Left kidney (tissue), 2 donors: Measurements from ENCODE around the gene TNFRSF1B. TPM values are rescaled to one million over a fixed set of nuclear protein-coding genes. Genes with fewer than 3 reads are reported as not detected.

Source experiments
- DNase-seq: peaks from one replicate; pipeline ENCODE4 v3.0.0-alpha.2; 2013
- polyA plus RNA-seq: library from polyadenylated mRNA; unstranded; fragments of 120-200 nt; gene quantifications from one replicate; pipeline ENCODE4 v1.2.1, GENCODE V29; 2013; ENCODE audit not compliant: insufficient read length

The TNFRSF1B gene
- polyA plus RNA-seq, 1 donor = 4.4 TPM

- no peak for DNase-seq
Observed at GRCh38 chr1:12174924-12175810, 8.4 kb downstream of the TNFRSF1B start.

GRCh38 chr1:12176298-12177118, 9.7 kb downstream of the TNFRSF1B start:
- DNase-seq = no peak

DNA sequence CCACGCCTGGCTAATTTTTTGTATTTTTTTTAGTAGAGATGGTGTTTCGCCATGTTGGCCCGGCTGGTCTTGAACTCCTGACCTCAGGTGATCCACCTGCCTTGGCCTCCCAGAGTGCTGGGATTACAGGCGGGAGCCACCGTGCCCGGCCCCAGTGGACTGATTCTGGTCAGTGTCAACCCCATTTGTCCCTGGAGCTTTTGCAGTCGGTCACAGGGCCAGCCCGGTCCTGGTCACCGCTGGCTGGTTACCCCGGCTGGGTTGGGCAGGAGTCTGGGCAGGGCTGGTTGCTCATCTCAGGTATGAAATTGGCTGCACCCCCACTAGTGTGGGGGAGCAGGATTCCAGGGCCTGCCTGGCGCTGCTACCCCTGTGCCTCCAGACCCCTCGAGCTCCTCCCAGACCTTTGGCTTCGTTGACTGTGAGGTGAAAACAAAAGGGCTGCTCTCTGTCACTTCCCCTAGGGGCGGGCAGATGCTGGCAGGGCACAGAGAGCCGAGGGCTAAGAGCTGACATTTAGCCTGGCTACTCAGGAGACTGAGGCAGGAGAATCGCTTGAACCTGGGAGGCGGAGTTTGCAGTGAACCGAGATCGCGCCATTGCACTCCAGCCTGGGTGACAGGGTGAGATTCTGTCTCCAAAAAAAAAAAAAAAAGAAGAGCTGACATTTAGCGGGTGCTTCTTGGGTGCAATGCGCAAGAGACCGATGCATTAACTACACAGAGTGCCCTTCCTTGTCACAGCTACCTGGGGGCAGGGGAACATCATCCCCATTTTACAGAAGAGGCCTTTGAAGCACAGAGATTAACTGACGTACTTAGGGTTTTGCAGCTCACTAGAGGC, 10.6 kb downstream of the TNFRSF1B start:
- DNase-seq = no peak

- DNase-seq = no peak
Observed at GRCh38 chr1:12177999-12178441, 11.2 kb downstream of the TNFRSF1B start.

DNA sequence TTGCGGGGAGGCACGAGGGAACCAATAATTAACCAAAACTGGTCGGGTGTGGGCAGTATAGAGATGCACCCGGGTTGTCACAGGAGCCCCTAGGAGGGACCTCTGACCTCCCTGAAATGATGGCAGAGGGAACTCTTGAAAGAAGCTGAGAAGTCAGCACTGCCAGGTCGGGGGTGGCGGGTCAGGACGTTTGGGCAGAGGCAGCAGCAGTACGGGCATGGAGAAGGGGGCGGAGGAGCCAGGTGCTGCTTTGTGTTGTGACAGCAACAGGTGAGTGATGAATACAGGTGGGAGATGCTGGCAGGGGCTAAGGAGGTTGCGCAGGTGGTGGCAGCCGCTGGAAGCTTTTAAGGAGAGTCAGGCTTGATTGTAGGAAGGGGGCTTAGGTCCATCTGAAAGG, 11.7 kb downstream of the TNFRSF1B start:
- no peak for DNase-seq

DNA sequence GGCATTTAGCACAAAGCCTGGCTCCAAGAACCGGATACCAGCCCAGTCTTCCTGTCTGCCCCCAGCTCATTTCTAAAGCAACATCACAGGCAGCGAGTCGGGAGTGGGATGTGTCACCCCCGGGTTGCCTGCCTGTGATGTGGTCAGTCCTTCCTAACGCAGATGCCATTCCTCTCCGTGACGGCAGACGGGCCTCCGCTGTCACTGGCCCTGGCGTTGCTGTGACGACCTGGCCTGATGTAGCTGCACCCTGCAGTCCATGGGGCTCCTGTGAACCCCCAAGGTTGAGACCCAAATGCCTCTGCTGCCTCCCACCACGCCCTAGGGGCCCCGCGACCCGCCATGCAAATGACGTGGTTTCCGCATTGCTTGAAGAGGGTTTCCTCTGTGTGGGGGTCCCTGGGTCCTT, 12.3 kb downstream of the TNFRSF1B start:
- DNase-seq = no peak

DNA sequence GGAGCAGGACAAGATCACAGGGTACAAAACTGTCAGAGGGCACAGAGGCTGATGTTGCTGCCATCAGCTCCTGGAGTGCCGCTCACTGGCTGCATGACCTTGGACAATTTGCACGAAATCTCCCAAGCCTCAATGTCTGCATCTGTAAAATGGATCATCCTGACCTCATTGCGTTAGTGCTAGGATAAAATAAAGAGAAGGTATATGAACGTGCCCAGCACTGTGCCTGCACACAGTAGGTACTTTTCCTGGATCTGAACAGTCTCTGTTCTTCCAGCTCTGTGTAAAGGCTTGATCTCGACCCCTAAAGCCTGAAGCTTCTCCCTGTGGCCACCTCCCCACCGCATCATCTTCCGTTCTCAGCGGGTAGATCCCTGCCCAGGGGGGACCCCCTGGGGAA, 12.9 kb downstream of the TNFRSF1B start:
- DNase-seq = no peak

DNA sequence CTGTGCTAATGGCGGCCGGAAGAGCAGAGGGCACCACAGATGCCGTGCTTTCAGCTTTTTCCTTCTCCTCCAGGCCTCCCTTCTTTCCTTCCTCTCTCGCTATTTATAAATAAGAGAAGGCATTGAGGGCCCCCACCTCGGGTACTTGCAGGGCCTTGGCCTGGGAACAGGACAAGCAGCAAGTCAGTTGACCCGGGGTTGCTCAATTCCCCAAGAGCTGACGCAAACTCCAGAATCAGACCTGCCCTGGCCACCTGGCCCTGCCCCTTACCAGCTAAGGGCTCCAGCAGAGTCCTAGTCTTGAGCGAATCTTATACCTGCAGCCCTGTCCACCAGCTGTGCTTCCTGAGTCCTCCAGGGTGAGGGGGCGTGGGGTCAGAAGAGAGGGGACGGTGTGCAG, 13.5 kb downstream of the TNFRSF1B start:
- no peak for DNase-seq

DNA sequence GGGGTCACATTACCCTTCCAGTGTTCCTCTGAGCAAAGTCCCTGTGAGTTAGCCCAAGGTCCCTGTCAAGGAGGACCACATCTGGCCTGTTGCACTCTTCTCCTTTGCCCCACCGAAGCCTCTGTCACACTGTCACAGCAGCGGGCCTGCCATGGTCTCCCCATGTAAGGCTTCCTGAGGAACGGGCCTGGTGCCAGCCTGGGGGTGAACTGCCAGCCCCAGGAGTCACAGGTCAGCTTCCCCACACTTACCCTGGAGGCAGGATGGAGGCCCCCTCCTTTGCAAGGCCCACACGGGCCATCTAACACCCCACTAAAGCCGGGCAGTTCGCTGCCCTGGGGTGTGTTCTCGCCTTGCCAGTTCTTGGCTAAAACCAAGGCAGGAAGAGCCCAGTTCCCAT, 14.1 kb downstream of the TNFRSF1B start:
- no peak for DNase-seq

DNA sequence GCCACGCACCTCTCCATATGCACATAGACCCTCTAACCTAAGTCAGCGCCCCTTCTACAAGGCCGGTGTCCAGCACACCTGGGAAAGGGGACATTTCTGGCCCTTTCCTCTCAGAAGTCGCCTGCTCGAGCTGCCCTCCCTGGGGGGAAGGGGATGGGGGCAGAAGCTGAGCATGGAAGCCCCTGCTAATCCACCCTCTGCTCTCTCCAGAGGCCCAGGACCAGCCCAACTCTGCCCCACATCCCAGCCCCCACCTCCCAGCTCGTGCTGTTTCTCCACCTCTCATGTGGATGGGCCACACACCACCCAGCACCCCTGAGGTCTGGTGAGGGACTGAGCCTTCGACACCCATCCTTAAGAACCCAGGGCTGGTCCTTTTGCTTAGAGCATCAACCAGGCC, 14.8 kb downstream of the TNFRSF1B start:
- no peak for DNase-seq

GRCh38 chr1:12182410-12182984, 15.7 kb downstream of the TNFRSF1B start:
- DNase-seq = no peak

DNA sequence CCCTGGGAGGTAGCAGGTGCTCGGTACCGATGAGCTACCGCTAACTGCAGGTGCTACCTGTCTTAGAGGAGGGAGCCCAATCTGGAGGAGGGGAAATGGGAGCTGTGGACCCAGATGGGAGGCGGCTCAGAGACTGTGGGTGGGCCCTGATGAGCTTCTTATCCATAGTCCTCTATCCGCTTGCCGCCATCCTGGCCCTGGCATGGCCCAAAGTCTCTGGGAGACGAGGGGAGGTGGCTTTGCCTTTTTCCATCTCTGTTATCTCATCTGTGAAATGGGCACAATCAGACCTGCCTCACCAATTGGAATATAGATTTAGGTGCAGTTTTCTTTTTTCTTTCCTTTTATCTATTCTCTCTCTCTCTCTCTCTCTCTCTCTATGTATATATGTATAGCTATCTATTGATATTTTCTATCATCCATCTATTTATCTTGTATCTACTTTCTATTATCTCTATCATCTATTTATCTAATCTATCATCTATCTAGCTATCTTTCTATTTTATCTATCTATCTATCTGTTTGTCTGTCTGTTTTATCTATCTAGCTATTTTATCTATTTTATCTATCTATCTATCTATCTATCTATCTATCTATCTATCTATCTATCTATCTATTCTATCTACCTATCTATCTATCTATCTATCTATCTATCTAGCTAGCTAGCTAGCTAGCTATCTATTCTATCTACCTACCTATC, 16.5 kb downstream of the TNFRSF1B start:
- DNase-seq = no peak

GRCh38 chr1:12184008-12184681, 17.4 kb downstream of the TNFRSF1B start:
- no peak for DNase-seq

GRCh38 chr1:12185036-12185917, 18.5 kb downstream of the TNFRSF1B start:
- no peak for DNase-seq

DNA sequence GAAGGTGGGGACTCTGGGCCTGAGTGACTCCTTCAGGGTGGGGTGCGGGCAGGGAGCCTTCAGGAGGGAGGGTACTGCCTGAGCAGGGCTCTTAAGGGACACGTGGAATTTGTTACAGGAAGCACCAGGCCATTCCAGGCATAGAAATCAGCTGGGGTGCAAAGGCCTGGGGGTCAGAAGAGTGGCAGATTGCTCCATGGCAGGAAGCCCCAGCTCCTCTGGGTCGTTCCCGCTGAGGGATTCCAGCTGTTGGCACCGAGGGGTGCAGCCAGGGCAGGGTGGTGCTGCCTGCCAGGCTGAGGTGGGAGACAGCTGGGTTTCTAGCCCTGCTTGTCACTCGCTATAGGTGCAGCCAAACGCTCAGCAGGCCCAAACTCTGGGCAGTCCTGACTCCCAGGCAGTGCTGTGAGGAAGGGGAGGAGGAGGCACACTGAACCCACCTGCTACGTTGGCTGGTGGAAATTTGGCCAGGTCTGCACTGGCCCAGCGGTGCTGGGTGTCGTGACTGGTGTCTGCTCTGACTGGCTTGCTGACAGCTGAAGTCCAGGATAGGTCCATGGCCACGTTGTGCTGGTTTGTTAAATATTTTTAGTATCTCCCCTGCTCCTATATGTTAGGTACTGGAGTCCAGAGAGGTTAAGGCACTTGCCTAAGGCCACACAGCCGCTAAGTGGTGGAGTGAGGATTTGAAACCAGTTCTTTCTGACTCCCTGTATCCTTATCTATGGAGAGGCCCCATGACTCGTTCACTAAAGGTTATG, 19.3 kb downstream of the TNFRSF1B start:
- no peak for DNase-seq

GRCh38 chr1:12186679-12186985, 19.8 kb downstream of the TNFRSF1B start:
- DNase-seq = no peak

DNA sequence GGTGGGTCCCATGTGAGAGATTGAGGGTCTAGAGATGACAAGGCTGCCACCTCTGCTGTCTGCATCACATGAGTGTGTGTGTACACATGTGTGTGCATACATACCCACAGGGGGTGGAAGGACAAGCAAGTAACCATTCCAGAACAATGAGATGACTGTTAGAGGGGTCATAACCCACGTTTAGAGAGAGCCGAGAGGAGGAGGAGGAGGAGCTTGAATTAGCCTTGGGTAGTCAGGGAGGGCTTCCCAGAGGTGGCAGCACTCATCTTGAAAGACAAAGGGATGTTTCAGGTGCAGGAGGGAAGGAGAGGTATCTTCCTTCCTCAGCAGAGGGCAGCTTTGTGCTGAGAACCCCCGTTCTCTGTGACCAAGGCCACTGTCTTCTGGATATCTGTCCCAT, 21.3 kb downstream of the TNFRSF1B start:
- no peak for DNase-seq

- DNase-seq = no peak
Observed at GRCh38 chr1:12188657-12189327, 22.0 kb downstream of the TNFRSF1B start.

DNA sequence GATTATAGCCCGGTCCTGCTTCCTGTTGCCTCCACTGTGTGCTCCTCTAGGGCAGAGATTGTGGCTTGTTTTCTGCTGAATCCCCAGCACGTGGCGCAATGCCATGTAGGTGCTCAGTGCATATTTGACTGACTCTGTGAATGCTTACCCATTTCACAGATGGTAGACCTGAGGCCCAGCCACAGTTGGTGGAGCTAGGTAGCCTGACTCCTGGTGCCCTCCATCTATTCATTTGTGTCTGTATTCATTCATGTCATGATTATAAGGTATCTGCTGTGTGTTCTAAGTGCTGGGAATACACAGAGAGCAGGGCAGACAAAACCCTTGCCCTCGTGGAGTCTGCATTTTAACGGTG, 22.5 kb downstream of the TNFRSF1B start:
- DNase-seq = no peak
